ENCODE data around the gene ACER2.
"Not testable (repeated sequence)": the region's sequence is repeated elsewhere in the genome, so short reads cannot be mapped to it uniquely, and the experiment has no call there.

The ACER2 gene

GRCh38 chr9:19431361-19432171, 22.8 kb downstream of the ACER2 start:
- Histone ChIP-seq H3K36me3 (ENCODE audit: control insufficient read depth, insufficient read depth, low read length) (no peaks in the 10 kb centered on the region), H3K9ac (no peak overlapping the region), H3K4me1 (no peaks in the 10 kb centered on the region), H2AFZ (no peak overlapping the region), H3K27me3 (ENCODE audit: control insufficient read depth, insufficient read depth, low read length) (no peaks in the 10 kb centered on the region), H3K4me2 (ENCODE audit: low read length) (no peak overlapping the region), H3K27ac (peak overlapping the region; percentile 29), H3K9me3 (ENCODE audit: control insufficient read depth, low read length) (no peaks in the 10 kb centered on the region), H3K4me3 (ENCODE audit: low read depth, low read length) (no peak overlapping the region), H3K79me2 (no peaks in the 10 kb centered on the region)
- no peak for TF ChIP-seq CTCF (IDR thresholded peaks at IDR 0.05)

GRCh38 chr9:19432473-19432872, 23.7 kb downstream of the ACER2 start:
- no peak overlapping the region for H2AFZ ChIP-seq
- no peaks in the 10 kb centered on the region for H3K79me2 ChIP-seq
- no peak overlapping the region for H3K4me2 ChIP-seq (ENCODE audit: low read length)
- H3K27ac ChIP-seq = no peak overlapping the region
- H3K36me3 ChIP-seq (ENCODE audit: control insufficient read depth, insufficient read depth, low read length) = no peaks in the 10 kb centered on the region
- no peaks in the 10 kb centered on the region for H3K27me3 ChIP-seq (ENCODE audit: control insufficient read depth, insufficient read depth, low read length)
- TF ChIP-seq CTCF (IDR thresholded peaks at IDR 0.05) = no peak
- H3K9me3 ChIP-seq (ENCODE audit: control insufficient read depth, low read length) = no peaks in the 10 kb centered on the region
- no peak overlapping the region for H3K4me3 ChIP-seq (ENCODE audit: low read depth, low read length)
- no peak overlapping the region for H3K9ac ChIP-seq
- no peaks in the 10 kb centered on the region for H3K4me1 ChIP-seq

- H3K4me1 ChIP-seq; H3K4me2 ChIP-seq (ENCODE audit: low read length); H3K27me3 ChIP-seq (ENCODE audit: control insufficient read depth, insufficient read depth, low read length); H3K36me3 ChIP-seq (ENCODE audit: control insufficient read depth, insufficient read depth, low read length); H3K79me2 ChIP-seq; H2AFZ ChIP-seq; H3K27ac ChIP-seq; H3K9ac ChIP-seq; H3K4me3 ChIP-seq (ENCODE audit: low read depth, low read length); H3K9me3 ChIP-seq (ENCODE audit: control insufficient read depth, low read length): not testable (repeated sequence)
Observed at GRCh38 chr9:19433729-19434128, 24.9 kb downstream of the ACER2 start.

DNA sequence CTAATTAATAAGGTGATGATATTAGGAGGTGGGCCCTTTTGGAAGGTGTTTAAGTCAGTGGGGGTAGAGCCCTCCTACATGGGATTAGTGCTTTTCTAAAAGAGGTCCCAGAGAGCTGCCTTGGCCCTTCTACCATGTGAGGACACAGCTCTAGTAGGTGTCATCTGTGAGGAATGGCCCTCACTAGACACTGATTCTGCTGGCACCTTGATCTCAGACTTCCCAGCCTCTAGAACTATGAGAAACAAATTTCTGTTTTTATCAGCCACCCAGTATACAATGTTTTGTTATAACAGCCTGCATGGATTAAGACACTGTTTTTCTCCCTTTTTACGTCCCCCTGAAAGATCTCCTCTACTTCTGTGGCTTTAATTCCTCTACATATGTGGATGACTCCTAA, 31.6 kb downstream of the ACER2 start:
- H3K4me1 ChIP-seq = no peaks in the 10 kb centered on the region
- H3K27me3 ChIP-seq (ENCODE audit: control insufficient read depth, insufficient read depth, low read length) = no peaks in the 10 kb centered on the region

More for the DNA sequence above, 31.6 kb downstream of the ACER2 start:
- Histone ChIP-seq H3K27ac (no peak overlapping the region), H3K79me2 (no peaks in the 10 kb centered on the region), H3K9me3 (ENCODE audit: control insufficient read depth, low read length) (no peaks in the 10 kb centered on the region), H3K9ac (no peak overlapping the region), H3K4me2 (ENCODE audit: low read length) (no peak overlapping the region), H2AFZ (no peak overlapping the region), H3K36me3 (ENCODE audit: control insufficient read depth, insufficient read depth, low read length) (no peaks in the 10 kb centered on the region), H3K4me3 (ENCODE audit: low read depth, low read length) (no peak overlapping the region)
- no peak for TF ChIP-seq CTCF (IDR thresholded peaks at IDR 0.05)

Measured in parathyroid adenoma (tissue), 2 donors.